Skeletal muscle tissue (tissue), 4 donors: Measurements from ENCODE around the gene MLXIP. TPM values are rescaled to one million over a fixed set of nuclear protein-coding genes. Genes with fewer than 3 reads are reported as not detected.

Experiments
- H3K27ac ChIP-seq: one replicate; pipeline ENCODE4 v1.7.0; 2013; ENCODE audit warnings: mild to moderate bottlenecking, low read depth, low read length, inconsistent platforms
- H3K27me3 ChIP-seq, 3 donors: one replicate each; pipeline ENCODE4 v1.7.0; 2013; ENCODE audit warnings: low read length in 3 of 3; ENCODE audit not compliant: control insufficient read depth in 3 of 3, insufficient read depth in 3 of 3
- H3K36me3 ChIP-seq, 3 donors: one replicate each; pipeline ENCODE4 v1.7.0; 2013; ENCODE audit warnings: low read length in 3 of 3; ENCODE audit not compliant: control insufficient read depth in 3 of 3, insufficient read depth in 3 of 3
- H3K4me1 ChIP-seq, 3 donors: one replicate each; pipeline ENCODE4 v1.7.0; 2013; ENCODE audit warnings: low read length in 3 of 3, mild to moderate bottlenecking in 3 of 3; ENCODE audit not compliant: control insufficient read depth in 3 of 3, insufficient read depth in 3 of 3
- H3K4me3 ChIP-seq, 3 donors: one replicate each; pipeline ENCODE4 v1.7.0; 2013; ENCODE audit warnings: low read length in 3 of 3
- H3K9ac ChIP-seq, 3 donors: one replicate each; pipeline ENCODE4 v1.7.0; 2013; ENCODE audit warnings: low read length in 3 of 3, mild to moderate bottlenecking in 3 of 3, moderate library complexity in 2 of 3, low read depth in 1 of 3
- H3K9me3 ChIP-seq, 3 donors: one replicate each; pipeline ENCODE4 v1.7.0; 2013; ENCODE audit warnings: low read length in 3 of 3; ENCODE audit not compliant: control insufficient read depth in 3 of 3
- total RNA-seq: library from RNA; depleted of rRNA; stranded (reverse); fragments of >200 nt; gene quantifications from one replicate; pipeline ENCODE4 v1.2.3, GENCODE V29; 2014
- donor health status: Osteomylitis.

Gene MLXIP
- total RNA-seq, 1 donor from 2014 or later: 10.4 TPM

DNA sequence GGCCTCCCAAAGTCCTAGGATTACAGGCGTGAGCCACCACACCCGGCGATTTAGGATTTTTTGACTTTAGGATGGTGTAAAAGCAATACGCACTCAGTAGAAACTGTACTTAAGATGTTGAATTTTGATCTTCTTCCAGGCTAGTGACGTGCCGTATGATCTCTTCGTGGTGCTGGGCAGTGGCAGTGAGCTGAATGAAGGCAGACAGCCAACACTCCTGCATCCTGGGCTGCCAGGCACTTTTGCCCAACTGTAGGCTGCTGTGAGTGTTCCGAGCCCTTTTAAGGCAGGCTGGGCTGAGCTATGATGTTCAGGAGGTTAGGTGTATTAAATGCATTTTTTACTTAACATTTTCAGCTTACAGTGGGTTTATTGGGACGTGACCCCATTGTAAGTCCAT, 74.2 kb downstream of the MLXIP start:
- H3K9me3 ChIP-seq: no peaks in the 10 kb centered on the region
- no peak overlapping the region for H3K4me3 ChIP-seq
- peaks cover 0 to 6% (median 5%) of the 10 kb centered on the region in 3 donors for H3K4me1 ChIP-seq
- H3K27ac ChIP-seq: no peak overlapping the region
- peaks cover 0 to 7% (median 0%) of the 10 kb centered on the region in 3 donors for H3K36me3 ChIP-seq
- H3K9ac ChIP-seq: no peak overlapping the region
- H3K27me3 ChIP-seq: no peaks in the 10 kb centered on the region

DNA sequence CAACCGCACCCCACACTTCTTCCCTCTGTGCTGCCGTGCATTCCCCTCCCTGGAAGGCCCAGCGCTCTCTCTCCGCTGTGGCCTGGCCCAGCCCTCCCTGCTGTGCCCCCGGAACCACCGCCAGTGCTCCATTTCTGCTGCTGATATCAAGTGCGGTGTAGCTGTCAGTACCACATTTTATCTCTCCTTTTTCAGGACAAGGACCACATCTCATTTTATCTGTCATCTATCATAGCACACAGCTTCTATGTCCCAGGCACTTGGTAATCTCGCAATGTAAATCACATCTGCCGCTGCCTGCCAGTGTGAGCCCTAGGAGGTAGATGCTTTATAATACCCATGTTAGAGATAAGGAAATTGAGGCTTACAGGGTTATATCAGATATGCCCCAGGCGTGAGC, 77.1 kb downstream of the MLXIP start:
- no peaks in the 10 kb centered on the region for H3K27me3 ChIP-seq
- no peak overlapping the region for H3K4me3 ChIP-seq
- H3K9me3 ChIP-seq: no peaks in the 10 kb centered on the region
- H3K36me3 ChIP-seq: peaks cover 0 to 7% (median 0%) of the 10 kb centered on the region in 3 donors
- H3K4me1 ChIP-seq: peaks cover 0 to 6% (median 5%) of the 10 kb centered on the region in 3 donors
- H3K27ac ChIP-seq: no peak overlapping the region
- H3K9ac ChIP-seq: no peak overlapping the region

DNA sequence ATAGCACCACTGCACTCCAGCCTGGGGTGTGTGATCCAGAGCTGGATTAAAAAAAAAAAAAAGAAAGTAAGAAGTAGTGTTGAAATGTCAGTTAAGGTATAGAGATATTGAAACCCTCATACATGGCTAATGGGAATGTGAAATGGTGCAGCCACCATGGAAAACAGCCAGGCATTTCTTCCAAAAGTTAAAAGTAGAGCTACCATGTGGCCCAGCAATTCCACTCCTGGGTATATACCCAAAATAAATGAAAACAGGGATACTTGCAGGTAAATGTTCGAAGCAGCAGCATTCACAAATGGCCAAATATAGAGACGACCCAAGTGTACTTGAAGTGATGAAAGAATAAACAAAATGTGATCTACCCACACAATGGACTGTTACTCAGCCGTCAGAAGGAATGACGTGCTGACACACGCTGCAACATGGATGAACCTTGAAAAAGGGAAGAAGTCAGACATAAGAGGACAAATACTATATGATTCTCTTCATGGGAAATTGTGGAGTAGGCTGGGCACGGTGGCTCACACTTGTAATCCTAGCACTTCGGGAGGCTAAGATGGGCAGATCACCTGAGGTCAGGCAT, 80.2 kb downstream of the MLXIP start:
- no peak overlapping the region for H3K9ac ChIP-seq

DNA sequence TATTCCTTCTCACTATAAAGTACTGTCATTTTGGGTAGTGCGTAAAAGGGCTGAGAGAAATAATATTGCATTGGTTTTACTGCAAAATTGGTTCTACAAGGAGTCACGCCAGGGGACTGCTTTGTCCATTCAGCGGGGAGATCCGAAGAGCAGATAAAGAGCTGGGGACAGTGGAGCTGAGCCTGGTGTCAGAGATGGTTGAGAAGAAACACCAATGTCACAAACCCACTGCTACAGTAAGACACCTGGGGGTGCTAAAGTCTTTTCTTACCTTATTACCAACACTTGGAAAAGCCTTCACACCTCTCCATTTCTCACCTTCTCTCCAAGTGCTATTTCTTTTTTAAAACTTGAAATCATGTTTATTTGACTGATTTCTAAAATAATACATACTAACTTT, 81.3 kb downstream of the MLXIP start:
- Histone ChIP-seq H3K36me3 (peaks cover 0 to 7% (median 0%) of the 10 kb centered on the region in 3 donors), H3K27me3 (peaks cover 0 to 2% (median 2%) of the 10 kb centered on the region in 3 donors), H3K9ac (no peak overlapping the region), H3K9me3 (no peaks in the 10 kb centered on the region), H3K27ac (no peak overlapping the region), H3K4me3 (no peak overlapping the region), H3K4me1 (no peaks in the 10 kb centered on the region)

More for the DNA sequence above, 80.2 kb downstream of the MLXIP start:
- peaks cover 0 to 7% (median 0%) of the 10 kb centered on the region in 3 donors for H3K36me3 ChIP-seq
- H3K4me3 ChIP-seq: no peak overlapping the region
- no peaks in the 10 kb centered on the region for H3K9me3 ChIP-seq
- peaks cover 0 to 2% (median 2%) of the 10 kb centered on the region in 3 donors for H3K27me3 ChIP-seq
- H3K4me1 ChIP-seq: no peaks in the 10 kb centered on the region
- no peak overlapping the region for H3K27ac ChIP-seq

DNA sequence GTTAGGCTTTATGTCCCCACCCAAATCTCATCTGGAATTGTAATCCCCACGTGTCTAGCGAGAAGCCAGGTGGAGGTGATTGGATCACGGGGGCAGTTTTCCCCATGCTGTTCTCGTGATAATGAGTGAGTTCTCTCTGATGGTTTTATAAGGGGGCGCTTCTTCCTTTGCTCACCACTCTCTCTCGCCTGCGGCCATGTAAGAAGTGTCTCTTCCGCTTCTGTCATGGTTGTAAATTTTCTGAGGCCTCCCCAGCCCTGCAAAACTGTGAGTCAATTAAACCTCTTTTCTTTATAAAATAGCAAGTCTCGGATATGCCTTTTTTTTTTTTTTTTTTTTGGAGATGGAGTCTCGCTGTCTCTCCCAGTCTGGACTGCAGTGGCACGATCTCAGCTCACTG, 82.2 kb downstream of the MLXIP start:
- H3K4me3 ChIP-seq: no peak overlapping the region
- no peak overlapping the region for H3K9ac ChIP-seq
- H3K36me3 ChIP-seq: peaks cover 0 to 3% (median 0%) of the 10 kb centered on the region in 3 donors
- H3K27ac ChIP-seq: no peak overlapping the region
- H3K9me3 ChIP-seq: no peaks in the 10 kb centered on the region
- peaks cover 0 to 2% (median 2%) of the 10 kb centered on the region in 3 donors for H3K27me3 ChIP-seq
- no peaks in the 10 kb centered on the region for H3K4me1 ChIP-seq

DNA sequence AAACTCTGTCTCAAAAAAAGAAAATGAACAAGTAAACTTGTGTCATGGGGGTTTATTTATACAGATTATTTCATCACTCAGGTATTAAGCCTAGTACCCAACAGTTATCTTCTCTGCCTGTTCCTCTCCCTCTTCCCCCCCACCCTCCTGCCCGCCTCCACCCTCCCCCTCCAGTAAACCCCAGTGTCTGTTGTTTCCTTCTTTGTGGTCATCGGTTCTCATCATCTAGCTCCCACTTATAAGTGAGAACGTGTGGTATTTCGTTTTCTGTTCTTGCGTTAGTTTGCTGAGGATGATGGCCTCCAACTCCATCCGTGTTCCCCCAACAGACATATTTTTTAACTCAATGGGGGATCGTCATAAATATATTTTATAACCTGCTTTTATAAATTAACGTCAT, 83.1 kb downstream of the MLXIP start:
- Histone ChIP-seq H3K4me3 (no peak overlapping the region), H3K36me3 (peaks cover 0 to 3% (median 0%) of the 10 kb centered on the region in 3 donors), H3K27ac (no peak overlapping the region), H3K4me1 (no peaks in the 10 kb centered on the region), H3K9ac (no peak overlapping the region), H3K27me3 (peaks cover 0 to 2% (median 2%) of the 10 kb centered on the region in 3 donors), H3K9me3 (no peaks in the 10 kb centered on the region)

DNA sequence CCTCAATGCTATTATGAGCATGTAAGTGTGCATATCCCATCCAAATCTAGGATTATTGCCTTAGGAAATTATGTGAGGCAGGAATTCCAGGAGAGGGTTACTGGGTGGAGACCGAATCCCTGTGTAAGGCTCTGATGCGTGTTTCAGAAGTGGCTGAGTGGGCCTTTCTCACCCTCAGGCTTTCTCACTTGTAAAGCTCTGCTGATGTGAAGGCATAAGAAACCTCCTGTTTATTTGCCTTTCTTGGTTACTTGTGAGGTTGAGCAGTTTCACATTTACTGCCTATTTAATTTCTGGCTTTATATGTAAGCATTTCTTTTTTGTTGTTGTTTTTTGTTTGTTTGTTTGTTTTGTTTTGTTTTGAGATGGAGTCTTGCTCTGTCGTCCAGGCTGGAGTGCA, 84.4 kb downstream of the MLXIP start:
- Histone ChIP-seq H3K27ac (no peak overlapping the region), H3K9ac (no peak overlapping the region), H3K4me1 (no peaks in the 10 kb centered on the region), H3K4me3 (no peak overlapping the region), H3K9me3 (no peaks in the 10 kb centered on the region), H3K36me3 (no peaks in the 10 kb centered on the region), H3K27me3 (peaks cover 0 to 2% (median 2%) of the 10 kb centered on the region in 3 donors)

DNA sequence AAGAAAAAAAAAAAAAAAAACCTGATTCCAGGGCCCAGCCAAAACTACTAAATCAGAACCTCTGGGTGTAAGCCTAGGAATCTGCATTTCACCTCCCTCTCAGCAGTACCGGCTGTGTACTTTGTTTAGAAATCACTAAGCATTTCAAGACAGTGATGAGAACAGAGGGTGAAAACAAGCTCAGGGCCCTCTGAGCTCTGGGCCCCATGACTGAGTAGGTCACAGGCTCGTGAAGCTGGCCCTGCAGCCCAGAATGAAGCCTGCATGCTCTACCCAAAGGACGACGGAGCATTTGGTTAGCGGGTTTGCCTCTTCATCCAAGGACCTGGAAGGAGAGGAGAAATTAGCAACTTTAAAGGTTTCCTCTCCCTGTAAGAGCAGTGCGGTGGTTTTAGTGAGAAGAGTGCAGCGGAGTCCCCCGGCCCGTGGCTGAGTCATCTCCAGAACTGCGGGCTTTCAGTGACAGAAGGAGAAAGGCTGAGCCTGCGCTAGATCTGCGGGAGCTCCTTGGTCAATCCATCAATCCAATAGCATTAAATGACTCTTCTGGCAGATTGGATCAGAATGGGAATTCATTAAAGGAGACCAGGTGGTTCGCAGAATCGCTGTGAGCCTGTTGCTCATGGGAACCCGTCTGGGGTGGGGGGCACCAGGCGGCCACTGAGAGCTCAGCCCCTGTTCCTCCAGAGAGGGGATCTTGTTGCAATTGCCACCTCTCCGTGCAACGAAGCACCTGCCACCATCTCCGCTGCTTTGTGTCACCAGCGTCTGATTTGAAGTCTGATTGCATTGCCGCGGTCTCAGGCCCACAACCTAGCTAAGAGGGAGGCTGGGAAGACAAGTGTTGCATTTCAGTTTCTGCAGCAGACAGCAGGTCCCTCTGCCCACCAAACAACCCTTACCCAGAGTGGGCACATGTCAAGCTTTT, 88.1 kb downstream of the MLXIP start:
- peaks cover 0 to 7% (median 5%) of the 10 kb centered on the region in 3 donors for H3K27me3 ChIP-seq
- no peak overlapping the region for H3K27ac ChIP-seq
- H3K4me1 ChIP-seq: no peaks in the 10 kb centered on the region
- H3K9me3 ChIP-seq: no peaks in the 10 kb centered on the region
- H3K4me3 ChIP-seq: no peak overlapping the region
- H3K36me3 ChIP-seq: no peaks in the 10 kb centered on the region
- no peak overlapping the region for H3K9ac ChIP-seq

DNA sequence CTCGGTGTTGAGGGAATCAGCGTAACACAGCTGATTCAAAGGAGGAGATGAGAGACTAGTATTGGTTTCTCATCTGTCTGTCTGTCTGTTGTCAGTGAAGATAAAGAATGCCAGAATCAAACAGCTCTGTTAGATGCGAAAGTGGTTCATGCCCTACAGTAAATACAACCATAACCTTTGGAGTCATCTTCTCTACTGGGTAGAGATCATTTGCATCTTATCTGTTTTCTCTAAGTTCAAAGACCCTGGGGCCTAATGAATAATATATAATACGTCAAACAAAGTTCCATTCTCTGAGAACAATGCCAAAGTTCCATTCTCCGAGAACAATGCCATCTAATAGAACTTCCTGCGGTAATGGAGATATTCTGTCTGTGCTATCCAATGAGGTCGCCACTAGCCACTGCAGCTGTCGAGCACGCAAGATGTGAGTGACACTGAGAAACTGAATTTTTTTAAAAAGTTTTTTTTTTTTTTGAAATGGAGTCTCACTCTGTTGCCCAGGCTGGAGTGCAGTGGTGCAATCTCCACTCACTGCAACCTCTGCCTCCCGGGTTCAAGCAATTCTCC, 88.9 kb downstream of the MLXIP start:
- H3K9ac ChIP-seq: no peak overlapping the region
- no peaks in the 10 kb centered on the region for H3K36me3 ChIP-seq
- H3K4me3 ChIP-seq: no peak overlapping the region
- no peaks in the 10 kb centered on the region for H3K4me1 ChIP-seq
- H3K9me3 ChIP-seq: no peaks in the 10 kb centered on the region
- H3K27ac ChIP-seq: no peak overlapping the region
- H3K27me3 ChIP-seq: peaks cover 0 to 8% (median 5%) of the 10 kb centered on the region in 3 donors

DNA sequence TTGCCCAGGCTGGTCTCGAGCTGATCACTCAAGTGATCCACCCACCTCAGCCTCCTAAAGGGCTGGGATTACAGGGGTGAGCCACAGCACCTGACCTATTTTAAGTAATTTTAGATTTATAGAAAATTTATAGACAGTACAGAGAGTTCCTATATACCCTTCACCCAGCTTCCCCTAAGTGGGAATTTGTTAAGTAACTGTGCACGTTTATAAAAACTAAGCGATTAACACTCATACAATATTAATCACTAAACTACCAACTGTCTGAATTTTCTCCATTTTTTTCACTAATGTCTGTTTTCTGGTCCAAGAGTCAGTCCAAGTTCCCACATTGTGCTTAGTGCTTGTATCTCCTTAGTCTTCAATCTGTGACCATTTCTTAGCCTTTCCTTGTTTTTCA, 89.9 kb downstream of the MLXIP start:
- Histone ChIP-seq H3K27me3 (peaks cover 4 to 8% (median 7%) of the 10 kb centered on the region in 3 donors), H3K9me3 (no peaks in the 10 kb centered on the region), H3K4me1 (no peaks in the 10 kb centered on the region), H3K36me3 (no peaks in the 10 kb centered on the region), H3K27ac (no peak overlapping the region), H3K4me3 (no peak overlapping the region), H3K9ac (no peak overlapping the region)
